ENCODE measurements around the gene RNF183.

GRCh38 chr9:113352006-113352405, 48.8 kb upstream of the RNF183 start:
- TF ChIP-seq CTCF (IDR thresholded peaks at IDR 0.05 in 4 of 5, conservative IDR thresholded peaks at IDR 0.05 in 1 of 5) (no peak), POLR2A (IDR thresholded peaks at IDR 0.05) (no peak)

All from gastrocnemius medialis (tissue), 4 donors.